Measurements from ENCODE around the gene THSD7B. TPM values are rescaled to one million over a fixed set of nuclear protein-coding genes. Genes with fewer than 3 reads are reported as not detected.

Gene THSD7B
- total RNA-seq, 1 donor from 2014 or later, result 0.19 TPM

DNA sequence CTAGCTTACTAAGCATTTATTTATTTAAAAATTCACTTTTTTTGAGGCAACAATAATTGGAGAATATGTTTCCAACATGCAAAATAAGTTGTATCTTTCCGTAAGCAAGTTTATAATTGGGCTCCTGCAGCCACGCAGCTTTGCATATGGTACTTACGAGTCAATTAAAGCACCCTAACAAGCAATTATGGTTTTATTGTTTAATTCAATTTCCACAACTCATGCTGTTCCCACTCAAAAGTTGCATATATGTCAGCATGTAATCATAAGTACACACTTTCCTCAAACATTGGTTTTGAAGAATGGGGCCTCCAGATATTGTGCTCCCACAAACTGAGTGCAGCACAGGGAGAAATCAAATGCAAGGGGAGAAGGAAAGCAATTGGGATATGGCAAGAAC lies 613.8 kb downstream of the THSD7B start:
- Mint-ChIP-seq H3K4me1 (no peaks in the 10 kb centered on the region), H3K27ac (ENCODE audit: unreplicated experiment) (no peak overlapping the region), H3K36me3 (ENCODE audit: low read depth) (no peaks in the 10 kb centered on the region), H3K4me3 (no peak overlapping the region), H3K27me3 (ENCODE audit: low read depth) (peaks cover 9% of the 10 kb centered on the region), H3K9me3 (peaks cover 5% of the 10 kb centered on the region)
- DNase-seq (ENCODE audit: low read depth, low spot score), result no peak
- TF ChIP-seq, protein P1, sequence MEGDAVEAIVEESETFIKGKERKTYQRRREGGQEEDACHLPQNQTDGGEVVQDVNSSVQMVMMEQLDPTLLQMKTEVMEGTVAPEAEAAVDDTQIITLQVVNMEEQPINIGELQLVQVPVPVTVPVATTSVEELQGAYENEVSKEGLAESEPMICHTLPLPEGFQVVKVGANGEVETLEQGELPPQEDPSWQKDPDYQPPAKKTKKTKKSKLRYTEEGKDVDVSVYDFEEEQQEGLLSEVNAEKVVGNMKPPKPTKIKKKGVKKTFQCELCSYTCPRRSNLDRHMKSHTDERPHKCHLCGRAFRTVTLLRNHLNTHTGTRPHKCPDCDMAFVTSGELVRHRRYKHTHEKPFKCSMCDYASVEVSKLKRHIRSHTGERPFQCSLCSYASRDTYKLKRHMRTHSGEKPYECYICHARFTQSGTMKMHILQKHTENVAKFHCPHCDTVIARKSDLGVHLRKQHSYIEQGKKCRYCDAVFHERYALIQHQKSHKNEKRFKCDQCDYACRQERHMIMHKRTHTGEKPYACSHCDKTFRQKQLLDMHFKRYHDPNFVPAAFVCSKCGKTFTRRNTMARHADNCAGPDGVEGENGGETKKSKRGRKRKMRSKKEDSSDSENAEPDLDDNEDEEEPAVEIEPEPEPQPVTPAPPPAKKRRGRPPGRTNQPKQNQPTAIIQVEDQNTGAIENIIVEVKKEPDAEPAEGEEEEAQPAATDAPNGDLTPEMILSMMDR (conservative IDR thresholded peaks at IDR 0.05), result no peak

DNA sequence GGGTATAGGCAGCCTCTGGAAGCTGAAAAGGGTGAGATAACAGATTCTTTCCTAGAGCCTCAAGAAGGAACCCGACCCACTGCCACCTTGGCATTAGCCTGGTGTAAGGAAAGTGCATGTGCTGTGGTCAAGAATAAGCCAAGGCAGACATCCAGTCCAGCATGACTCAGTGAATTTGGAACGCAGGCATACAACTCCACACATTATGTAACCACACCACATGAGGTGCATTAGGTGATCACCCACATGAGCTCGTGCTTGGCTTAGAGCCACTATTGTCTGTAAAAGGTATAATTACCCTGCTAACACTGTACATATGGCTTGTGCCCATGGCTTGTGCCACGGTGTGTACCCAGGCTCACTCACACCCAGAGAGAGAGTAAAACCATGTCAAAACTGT lies 615.3 kb downstream of the THSD7B start:
- no peak overlapping the region for H3K27ac Mint-ChIP-seq (ENCODE audit: unreplicated experiment)
- TF ChIP-seq, protein P1 (conservative IDR thresholded peaks at IDR 0.05), result no peak
- peaks cover 5% of the 10 kb centered on the region for H3K9me3 Mint-ChIP-seq
- H3K36me3 Mint-ChIP-seq (ENCODE audit: low read depth), result no peaks in the 10 kb centered on the region
- no peaks in the 10 kb centered on the region for H3K4me1 Mint-ChIP-seq
- no peak overlapping the region for H3K4me3 Mint-ChIP-seq
- DNase-seq (ENCODE audit: low read depth, low spot score), result no peak
- peaks cover 9% of the 10 kb centered on the region for H3K27me3 Mint-ChIP-seq (ENCODE audit: low read depth)

DNA sequence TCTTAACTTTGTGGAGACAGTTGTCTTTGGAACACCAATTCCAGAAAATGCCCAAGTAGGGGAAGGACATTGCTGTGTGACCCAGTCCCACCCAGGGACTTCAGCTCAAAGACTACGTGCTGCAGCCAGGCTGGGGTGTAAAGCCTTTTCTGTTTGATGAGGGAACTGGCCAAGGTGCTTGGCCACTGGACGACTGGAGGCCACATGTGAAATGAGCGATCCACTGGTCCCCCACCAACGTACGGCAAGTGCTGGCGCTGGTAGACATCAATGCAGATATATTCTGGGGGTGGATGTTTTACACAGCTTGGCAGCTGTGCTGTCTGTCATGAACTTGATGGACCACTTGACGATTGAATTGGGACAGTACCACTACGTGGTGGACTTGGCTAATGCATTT lies 616.4 kb downstream of the THSD7B start:
- TF ChIP-seq, protein P1 (conservative IDR thresholded peaks at IDR 0.05), result no peak
- no peak overlapping the region for H3K27ac Mint-ChIP-seq (ENCODE audit: unreplicated experiment)
- peaks cover 5% of the 10 kb centered on the region for H3K9me3 Mint-ChIP-seq
- peaks cover 4% of the 10 kb centered on the region for H3K27me3 Mint-ChIP-seq (ENCODE audit: low read depth)
- H3K4me1 Mint-ChIP-seq, result no peaks in the 10 kb centered on the region
- no peak overlapping the region for H3K4me3 Mint-ChIP-seq
- DNase-seq (ENCODE audit: low read depth, low spot score), result no peak
- no peaks in the 10 kb centered on the region for H3K36me3 Mint-ChIP-seq (ENCODE audit: low read depth)

DNA sequence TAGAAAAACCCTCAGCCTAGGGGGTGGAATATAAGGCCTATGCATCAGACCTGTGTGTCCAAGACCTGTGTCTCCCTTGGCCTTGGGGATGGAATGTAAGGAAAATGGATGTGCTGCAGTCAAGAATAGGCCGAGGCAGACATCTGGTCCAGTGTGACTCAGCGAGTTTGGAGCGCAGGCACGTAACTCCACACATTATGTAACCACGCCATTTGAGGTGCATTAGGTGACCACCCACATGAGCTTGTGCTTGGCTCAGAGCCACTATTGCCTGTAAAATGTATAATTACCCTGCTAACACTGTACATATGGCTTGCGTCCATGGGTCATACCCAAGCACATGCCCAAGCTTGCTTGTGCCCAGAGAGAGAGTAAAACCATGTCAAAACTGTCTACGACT lies 618.0 kb downstream of the THSD7B start:
- no peak for DNase-seq (ENCODE audit: low read depth, low spot score)
- Mint-ChIP-seq H3K4me3 (no peak overlapping the region), H3K9me3 (peaks cover 5% of the 10 kb centered on the region), H3K36me3 (ENCODE audit: low read depth) (no peaks in the 10 kb centered on the region), H3K27ac (ENCODE audit: unreplicated experiment) (no peak overlapping the region), H3K27me3 (ENCODE audit: low read depth) (peaks cover 5% of the 10 kb centered on the region), H3K4me1 (no peaks in the 10 kb centered on the region)
- TF ChIP-seq, protein P1 (conservative IDR thresholded peaks at IDR 0.05), result no peak

DNA sequence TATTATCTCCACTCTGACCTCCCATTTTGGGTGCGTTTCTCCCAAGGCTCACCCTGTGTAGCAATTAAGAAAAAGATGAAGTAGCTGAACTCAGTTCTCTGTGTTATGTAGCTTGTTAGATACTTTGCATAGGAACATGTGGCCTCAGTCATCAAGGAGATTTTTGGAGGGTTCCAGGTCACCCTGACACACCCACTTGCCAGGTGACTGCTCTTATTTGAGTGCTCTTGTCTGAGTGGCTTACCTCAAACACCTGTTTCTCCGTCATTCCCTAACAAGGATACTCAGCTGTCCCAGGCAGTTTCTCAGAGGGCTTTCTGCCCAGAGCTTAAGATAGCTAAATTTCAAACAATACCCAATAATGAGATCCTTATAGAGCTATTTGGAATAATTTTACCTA lies 621.7 kb downstream of the THSD7B start:
- H3K36me3 Mint-ChIP-seq (ENCODE audit: low read depth), result no peaks in the 10 kb centered on the region
- H3K4me3 Mint-ChIP-seq, result no peak overlapping the region
- no peak overlapping the region for H3K27ac Mint-ChIP-seq (ENCODE audit: unreplicated experiment)
- H3K9me3 Mint-ChIP-seq, result peaks cover 5% of the 10 kb centered on the region
- peaks cover 18% of the 10 kb centered on the region for H3K27me3 Mint-ChIP-seq (ENCODE audit: low read depth)
- no peak for DNase-seq (ENCODE audit: low read depth, low spot score)
- TF ChIP-seq, protein P1 (conservative IDR thresholded peaks at IDR 0.05), result no peak
- H3K4me1 Mint-ChIP-seq, result no peaks in the 10 kb centered on the region

DNA sequence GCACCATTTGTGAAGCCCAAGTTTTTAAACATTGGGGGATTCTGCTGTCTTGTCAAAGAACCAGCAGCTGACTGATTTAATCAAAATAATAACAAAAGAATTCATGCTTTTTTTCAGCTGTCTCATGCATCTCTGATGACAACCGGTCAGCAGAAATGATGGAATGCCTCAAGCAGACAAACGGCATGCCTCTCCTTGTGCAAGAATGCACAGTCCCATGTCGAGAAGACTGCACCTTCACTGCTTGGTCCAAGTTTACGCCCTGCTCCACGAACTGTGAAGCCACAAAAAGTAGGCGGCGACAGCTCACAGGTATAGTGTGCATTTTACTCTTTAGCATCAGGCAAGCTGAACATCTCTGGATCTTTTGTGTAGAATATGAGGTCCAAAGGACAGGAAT lies 640.2 kb downstream of the THSD7B start:
- Mint-ChIP-seq H3K27me3 (ENCODE audit: low read depth) (no peaks in the 10 kb centered on the region), H3K9me3 (no peaks in the 10 kb centered on the region), H3K36me3 (ENCODE audit: low read depth) (no peaks in the 10 kb centered on the region), H3K4me3 (no peak overlapping the region), H3K27ac (ENCODE audit: unreplicated experiment) (no peak overlapping the region), H3K4me1 (no peaks in the 10 kb centered on the region)
- TF ChIP-seq, protein P1 (conservative IDR thresholded peaks at IDR 0.05), result no peak
- DNase-seq (ENCODE audit: low read depth, low spot score), result no peak

Data from neural crest cell (in vitro differentiated cells).